ENCODE measurements around the gene ADAMTS6. TPM values are rescaled to one million over a fixed set of nuclear protein-coding genes. Genes with fewer than 3 reads are reported as not detected.

The ADAMTS6 gene
- total RNA-seq, 1 experiment from 2014 or later = 0.23 TPM

DNA sequence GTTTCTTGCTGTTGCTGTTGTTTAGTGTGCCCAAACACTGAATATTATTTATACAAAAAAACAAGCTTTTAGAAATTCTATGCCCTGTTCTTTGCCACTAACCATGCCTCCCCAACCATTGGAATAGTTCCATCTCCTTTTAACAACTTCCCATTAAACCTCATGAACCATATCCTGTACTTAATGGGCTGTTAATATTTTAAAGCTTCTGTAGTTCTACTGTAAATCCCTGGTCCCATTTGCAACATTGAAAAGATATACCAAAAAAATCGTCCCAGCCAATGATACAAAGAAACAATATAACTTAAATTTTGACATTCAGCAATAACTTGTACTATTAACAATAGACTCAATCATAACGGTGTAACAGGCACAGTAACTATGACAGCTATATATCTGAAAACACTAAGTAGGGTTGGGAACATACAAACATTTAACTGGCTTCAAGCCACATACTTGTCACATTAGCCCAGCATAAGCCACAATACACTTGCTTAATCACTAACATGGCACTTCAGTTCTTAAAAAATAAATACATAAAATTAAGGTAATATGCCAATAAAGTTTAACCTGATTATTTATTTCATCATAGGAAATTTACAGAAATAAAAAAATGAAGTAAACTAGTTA is 86.1 kb downstream of the ADAMTS6 start:
- H3K4me3 ChIP-seq (ENCODE audit: low read depth, low read length) = no peak overlapping the region
- CTCF ChIA-PET = no interaction called here
- no peak for DNase-seq

GRCh38 chr5:65394087-65394486 is 87.6 kb downstream of the ADAMTS6 start:
- POLR2A ChIA-PET = no interaction called here
- H3K27ac Mint-ChIP-seq (ENCODE audit: unreplicated experiment) = no peak overlapping the region

More for the DNA sequence above, 86.1 kb downstream of the ADAMTS6 start:
- Mint-ChIP-seq H3K27ac (ENCODE audit: unreplicated experiment) (no peak overlapping the region), H3K9me3 (ENCODE audit: unreplicated experiment) (no peaks in the 10 kb centered on the region), H3K36me3 (ENCODE audit: insufficient read depth, unreplicated experiment) (no peaks in the 10 kb centered on the region), H3K4me3 (ENCODE audit: unreplicated experiment) (no peak overlapping the region), H3K27me3 (ENCODE audit: insufficient read depth, unreplicated experiment) (peaks cover 12% of the 10 kb centered on the region), H3K4me1 (ENCODE audit: low read depth, unreplicated experiment) (no peaks in the 10 kb centered on the region)
- TF ChIP-seq, protein P1, sequence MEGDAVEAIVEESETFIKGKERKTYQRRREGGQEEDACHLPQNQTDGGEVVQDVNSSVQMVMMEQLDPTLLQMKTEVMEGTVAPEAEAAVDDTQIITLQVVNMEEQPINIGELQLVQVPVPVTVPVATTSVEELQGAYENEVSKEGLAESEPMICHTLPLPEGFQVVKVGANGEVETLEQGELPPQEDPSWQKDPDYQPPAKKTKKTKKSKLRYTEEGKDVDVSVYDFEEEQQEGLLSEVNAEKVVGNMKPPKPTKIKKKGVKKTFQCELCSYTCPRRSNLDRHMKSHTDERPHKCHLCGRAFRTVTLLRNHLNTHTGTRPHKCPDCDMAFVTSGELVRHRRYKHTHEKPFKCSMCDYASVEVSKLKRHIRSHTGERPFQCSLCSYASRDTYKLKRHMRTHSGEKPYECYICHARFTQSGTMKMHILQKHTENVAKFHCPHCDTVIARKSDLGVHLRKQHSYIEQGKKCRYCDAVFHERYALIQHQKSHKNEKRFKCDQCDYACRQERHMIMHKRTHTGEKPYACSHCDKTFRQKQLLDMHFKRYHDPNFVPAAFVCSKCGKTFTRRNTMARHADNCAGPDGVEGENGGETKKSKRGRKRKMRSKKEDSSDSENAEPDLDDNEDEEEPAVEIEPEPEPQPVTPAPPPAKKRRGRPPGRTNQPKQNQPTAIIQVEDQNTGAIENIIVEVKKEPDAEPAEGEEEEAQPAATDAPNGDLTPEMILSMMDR (IDR thresholded peaks at IDR 0.05; ENCODE audit: insufficient read depth in 1 of 2, low read depth in 1 of 2, low read length in 1 of 2, severe bottlenecking in 1 of 2, unreplicated experiment in 1 of 2) = no peak
- no peaks in the 10 kb centered on the region for H3K36me3 ChIP-seq (ENCODE audit: control insufficient read depth, insufficient read depth, low read length)
- intact Hi-C loops (cut with micrococcal nuclease; ENCODE audit: unreplicated experiment) = no loop called here
- no peaks in the 10 kb centered on the region for H3K4me1 ChIP-seq
- no peaks in the 10 kb centered on the region for H3K27me3 ChIP-seq (replicated peaks; ENCODE audit: control insufficient read depth, insufficient read depth, low read length)
- H3K9me3 ChIP-seq = no peaks in the 10 kb centered on the region; the same call in 1 of the 2 replicates
- POLR2A ChIA-PET = no interaction called here
- no TSS peak for BruUV-seq (replicated peaks)

GRCh38 chr5:65391591-65391990 is 90.1 kb downstream of the ADAMTS6 start:
- Mint-ChIP-seq H3K9me3 (ENCODE audit: unreplicated experiment) (no peaks in the 10 kb centered on the region), H3K27me3 (ENCODE audit: insufficient read depth, unreplicated experiment) (peaks cover 3% of the 10 kb centered on the region), H3K36me3 (ENCODE audit: insufficient read depth, unreplicated experiment) (no peaks in the 10 kb centered on the region), H3K4me1 (ENCODE audit: low read depth, unreplicated experiment) (no peaks in the 10 kb centered on the region), H3K27ac (ENCODE audit: unreplicated experiment) (no peak overlapping the region), H3K4me3 (ENCODE audit: unreplicated experiment) (no peak overlapping the region)
- CTCF ChIA-PET = no interaction called here
- no peaks in the 10 kb centered on the region; the same call in 1 of the 2 replicates for H3K9me3 ChIP-seq
- POLR2A ChIA-PET = no interaction called here
- H3K4me3 ChIP-seq (ENCODE audit: low read depth, low read length) = no peak overlapping the region
- H3K27me3 ChIP-seq (replicated peaks; ENCODE audit: control insufficient read depth, insufficient read depth, low read length) = no peaks in the 10 kb centered on the region
- BruUV-seq (replicated peaks) = no TSS peak
- no peaks in the 10 kb centered on the region for H3K4me1 ChIP-seq
- TF ChIP-seq, protein P1 (IDR thresholded peaks at IDR 0.05; ENCODE audit: insufficient read depth in 1 of 2, low read depth in 1 of 2, low read length in 1 of 2, severe bottlenecking in 1 of 2, unreplicated experiment in 1 of 2) = no peak
- H3K36me3 ChIP-seq (ENCODE audit: control insufficient read depth, insufficient read depth, low read length) = no peaks in the 10 kb centered on the region
- intact Hi-C loops (cut with micrococcal nuclease; ENCODE audit: unreplicated experiment) = loop anchor here (5.0 kb wide), 1 partner anchor 91 kb away; the partner anchor contains the start of gene ADAMTS6
- DNase-seq = no peak

More at GRCh38 chr5:65394087-65394486, 87.6 kb downstream of the ADAMTS6 start:
- Histone ChIP-seq H3K9me3 (no peaks in the 10 kb centered on the region; the same call in 1 of the 2 replicates), H3K27me3 (replicated peaks; ENCODE audit: control insufficient read depth, insufficient read depth, low read length) (no peaks in the 10 kb centered on the region), H3K36me3 (ENCODE audit: control insufficient read depth, insufficient read depth, low read length) (no peaks in the 10 kb centered on the region), H3K4me3 (ENCODE audit: low read depth, low read length) (no peak overlapping the region), H3K4me1 (no peaks in the 10 kb centered on the region)
- Mint-ChIP-seq H3K4me3 (ENCODE audit: unreplicated experiment) (no peak overlapping the region), H3K27me3 (ENCODE audit: insufficient read depth, unreplicated experiment) (peaks cover 6% of the 10 kb centered on the region), H3K4me1 (ENCODE audit: low read depth, unreplicated experiment) (no peaks in the 10 kb centered on the region), H3K9me3 (ENCODE audit: unreplicated experiment) (no peaks in the 10 kb centered on the region), H3K36me3 (ENCODE audit: insufficient read depth, unreplicated experiment) (no peaks in the 10 kb centered on the region)
- CTCF ChIA-PET = no interaction called here
- TF ChIP-seq, protein P1 (IDR thresholded peaks at IDR 0.05; ENCODE audit: insufficient read depth in 1 of 2, low read depth in 1 of 2, low read length in 1 of 2, severe bottlenecking in 1 of 2, unreplicated experiment in 1 of 2) = no peak
- peak in 1 of 2 experiments; percentile 2 for DNase-seq
- no TSS peak for BruUV-seq (replicated peaks)
- intact Hi-C loops (cut with micrococcal nuclease; ENCODE audit: unreplicated experiment) = loop anchor here (5.0 kb wide), 1 partner anchor 88 kb away; the partner anchor contains the start of gene ADAMTS6
